Endothelial cell of umbilical vein (primary cell): ENCODE data around the gene TARBP2. TPM values are rescaled to one million over a fixed set of nuclear protein-coding genes. Genes with fewer than 3 reads are reported as not detected.

Source experiments
- BruUV-seq: library from RNA; stranded (reverse); fragments of 400-500 nt; replicated peaks from 2 replicates; lab custom pipeline; 2021; lab: Mats Ljungman, UMichigan
- CTCF ChIA-PET: fragments of 300-600, 350-600 bp; sonication (Branson Sonifier 250); formaldehyde crosslinking; loops from one replicate; lab custom pipeline; 2021; ENCODE audit warnings: antibody characterized with exemption, inconsistent platforms; lab: Charles Lee
- POLR2A ChIA-PET: fragments of 300-600, 350-600 bp; sonication (Branson Sonifier 250); formaldehyde crosslinking; loops from one replicate; lab custom pipeline; 2021; ENCODE audit warnings: antibody characterized with exemption, inconsistent platforms; lab: Charles Lee
- DNase-seq: peaks from one replicate; pipeline ENCODE4 v3.0.0-alpha.2; 2011; ENCODE audit warnings: low read depth, low spot score
- FAIRE-seq: peaks from 2 replicates; lab custom pipeline; 2011; peaks lifted over from hg19 to GRCh38; lab: Jason Lieb, UNC
- H2AFZ ChIP-seq: 2 replicates; pipeline ENCODE4 v1.6.0; 2012; ENCODE audit warnings: low read depth, low read length, control low read depth, inconsistent platforms
- H3K27ac ChIP-seq: 2 replicates; pipeline ENCODE4 v1.5.1; 2011; ENCODE audit warnings: low read depth, mild to moderate bottlenecking, control low read depth, low read length, moderate library complexity; ENCODE audit not compliant: insufficient read depth
- H3K27me3 ChIP-seq, 2 experiments: 2 replicates each; pipeline versions ENCODE4 v1.6.0 to v1.6.1; 2011; ENCODE audit warnings: low read length in 2 of 2, mixed read lengths in 1 of 2; ENCODE audit not compliant: control insufficient read depth in 2 of 2, insufficient read depth in 2 of 2
- H3K36me3 ChIP-seq, 2 experiments: 2 replicates in 1 of 2; 3 replicates in 1 of 2; pipeline ENCODE4 v1.5.1; 2011; ENCODE audit warnings: low read length in 2 of 2, mild to moderate bottlenecking in 1 of 2, moderate library complexity in 1 of 2; ENCODE audit not compliant: control insufficient read depth in 2 of 2, insufficient read depth in 2 of 2; ENCODE audit errors: extremely low read depth in 1 of 2
- H3K4me1 ChIP-seq: 3 replicates; pipeline ENCODE4 v1.5.1; 2011; ENCODE audit warnings: mild to moderate bottlenecking, low read length; ENCODE audit not compliant: control insufficient read depth, insufficient read depth; ENCODE audit errors: extremely low read depth
- H3K4me2 ChIP-seq: 2 replicates; pipeline ENCODE4 v1.6.1; 2011; ENCODE audit warnings: low read length, control low read depth, mixed read lengths; ENCODE audit not compliant: insufficient read depth
- H3K4me3 ChIP-seq, 3 experiments: fragments of 200-600 bp in 1 of 3; sonication (generic), shearing (Covaris generic) in 1 of 3; replicated peaks in 1 of 3; 2 replicates each; pipeline ENCODE4 v1.5.1; 2011 to 2016; ENCODE audit warnings: control low read depth in 3 of 3, low read length in 3 of 3, mild to moderate bottlenecking in 2 of 3, inconsistent platforms in 1 of 3, low read depth in 1 of 3, moderate library complexity in 1 of 3; ENCODE audit not compliant: insufficient read depth in 1 of 3
- H3K79me2 ChIP-seq: 2 replicates; pipeline ENCODE4 v1.6.0; 2012; ENCODE audit warnings: low read length, inconsistent platforms; ENCODE audit not compliant: control insufficient read depth, insufficient read depth
- H3K9ac ChIP-seq: replicated peaks from 2 replicates; pipeline ENCODE3; 2011; ENCODE audit warnings: low read length, control low read depth; ENCODE audit not compliant: insufficient read depth; ENCODE audit errors: extremely low read depth
- H3K9me1 ChIP-seq: replicated peaks from 3 replicates; pipeline ENCODE4 v1.6.0; 2011; ENCODE audit warnings: mild to moderate bottlenecking, low read length; ENCODE audit not compliant: control insufficient read depth, insufficient read depth; ENCODE audit errors: extremely low read depth
- H3K9me3 ChIP-seq: replicated peaks from 2 replicates; pipeline ENCODE4 v1.5.1; 2012; ENCODE audit warnings: low read length, inconsistent platforms; ENCODE audit not compliant: control insufficient read depth, insufficient read depth
- H4K20me1 ChIP-seq: replicated peaks from 2 replicates; pipeline ENCODE3; 2011; ENCODE audit warnings: mild to moderate bottlenecking, low read length; ENCODE audit not compliant: control insufficient read depth, insufficient read depth; ENCODE audit errors: extremely low read depth
- CTCF ChIP-seq, 2 donors: IDR thresholded peaks; 1 replicate in 1 of 2; 2 replicates in 1 of 2; pipeline ENCODE4 v1.5.1; 2011; ENCODE audit warnings: low read length in 2 of 2, mild to moderate bottlenecking in 2 of 2, moderate library complexity in 2 of 2, control low read depth in 1 of 2, inconsistent platforms in 1 of 2, low read depth in 1 of 2; ENCODE audit not compliant: insufficient read depth in 1 of 2; ENCODE audit errors: extremely low read depth in 1 of 2
- EZH2 ChIP-seq: IDR thresholded peaks from 2 replicates; pipeline ENCODE4 v1.6.1; 2012; ENCODE audit warnings: borderline replicate concordance, low read depth, mild to moderate bottlenecking, moderate library complexity, low read length, inconsistent platforms; ENCODE audit not compliant: severe bottlenecking
- FOS ChIP-seq: IDR thresholded peaks from 2 replicates; pipeline ENCODE4 v1.6.1; 2011; ENCODE audit warnings: mild to moderate bottlenecking, low read length, moderate library complexity, borderline replicate concordance; ENCODE audit not compliant: insufficient read depth
- GATA2 ChIP-seq: IDR thresholded peaks from 2 replicates; pipeline ENCODE4 v1.7.0; 2011; ENCODE audit warnings: low read depth, mild to moderate bottlenecking, moderate library complexity, mixed read lengths, low read length; ENCODE audit not compliant: insufficient read length, insufficient read depth
- JUN ChIP-seq: IDR thresholded peaks from 2 replicates; pipeline ENCODE4 v1.6.1; 2011; ENCODE audit warnings: borderline replicate concordance, low read depth; ENCODE audit not compliant: insufficient read length, insufficient read depth
- MAX ChIP-seq: IDR thresholded peaks from 2 replicates; pipeline ENCODE4 v1.6.1; 2011; ENCODE audit not compliant: insufficient read depth, insufficient read length
- MYC ChIP-seq: IDR thresholded peaks from one replicate; pipeline ENCODE4 v1.6.1; 2011; ENCODE audit warnings: mild to moderate bottlenecking, low read depth, low read length
- POLR2A ChIP-seq: IDR thresholded peaks from 2 replicates; pipeline ENCODE4 v1.6.1; 2012; ENCODE audit warnings: low read depth, mild to moderate bottlenecking, control low read depth, low read length
- POLR2AphosphoS5 ChIP-seq: IDR thresholded peaks from 2 replicates; pipeline ENCODE4 v1.6.1; 2012; ENCODE audit warnings: low read depth, mild to moderate bottlenecking, control low read depth, low read length, moderate library complexity; ENCODE audit not compliant: insufficient read depth
- dilution Hi-C: fragments of 300-500 bp; cut with MboI; formaldehyde crosslinking; loops from one replicate; pipeline ENCODE4 v1.15.0; 2019; ENCODE audit warnings: low sequenced_read_pairs; ENCODE audit not compliant: extremely low pct_ligation_motif_present
- intact Hi-C: fragments of 100-400 bp; cut with micrococcal nuclease; formaldehyde crosslinking; loops from one replicate; pipeline ENCODE4 v1.10.0; 2022
- polyA plus RNA-seq, 4 experiments: library from polyadenylated mRNA; depleted of rRNA in 3 of 4; stranded (reverse) in 3 of 4; unstranded in 1 of 4; fragments of >200 nt; gene quantifications; 2 replicates each; pipeline versions ENCODE4 v1.2.1 to v1.2.3, GENCODE V29; 2011 to 2012; ENCODE audit warnings: missing spikeins in 1 of 4
- total RNA-seq: library from RNA; stranded (reverse); gene quantifications from 2 replicates; pipeline ENCODE4 v1.2.3, GENCODE V29; 2021

Gene TARBP2
- total and polyA plus RNA-seq, 2 donors (not counting 3 experiments of a cell fraction or from before 2014, with no cell fraction given), result 57.2 to 82.8 TPM

- TF ChIP-seq GATA2 (no peak), MAX (no peak)
- dilution Hi-C loops (no loop called here), intact Hi-C loops (no loop called here)
- POLR2A ChIA-PET, result no interaction called here
- no peak overlapping the region for H3K4me3 ChIP-seq
- no peaks in the 10 kb centered on the region for H4K20me1 ChIP-seq
- no peaks in the 10 kb centered on the region for H3K9me1 ChIP-seq
- H3K9ac ChIP-seq, result no peak overlapping the region
- H3K79me2 ChIP-seq, result peaks cover 9% of the 10 kb centered on the region
- no peaks in the 10 kb centered on the region for H3K9me3 ChIP-seq
- CTCF ChIA-PET, result interaction anchor here (1.0 to 1.2 kb wide), 2 partner anchors 30 to 185 kb away, joined by 3 read pairs; partner anchors contain the start of gene AAAS
- no TSS peak for BruUV-seq
- no peaks in the 10 kb centered on the region for H3K27me3 ChIP-seq
- H3K27ac ChIP-seq, result no peak overlapping the region
- FAIRE-seq (no peak), DNase-seq (no peak)
- H3K36me3 ChIP-seq, result peaks cover 3 to 37% of the 10 kb centered on the region in 2 experiments
- no peak overlapping the region for H2AFZ ChIP-seq
- peaks cover 19% of the 10 kb centered on the region for H3K4me1 ChIP-seq
- no peak overlapping the region for H3K4me2 ChIP-seq
These were observed 5.3 kb downstream of the TARBP2 start for GRCh38 chr12:53506450-53506785.

- no peak for TF ChIP-seq CTCF (IDR thresholded peaks at IDR 0.05; ENCODE audit: extremely low read depth in 1 of 2, insufficient read depth in 1 of 2, low read depth in 1 of 2, low read length in 2 of 2)
- TF ChIP-seq POLR2A, result no peak
- TF ChIP-seq MYC, result no peak
- no peak for TF ChIP-seq EZH2
- no peak for TF ChIP-seq MAX
- TF ChIP-seq POLR2AphosphoS5, result no peak
- TF ChIP-seq JUN, result no peak
- no peak for TF ChIP-seq FOS
- TF ChIP-seq GATA2, result no peak
- intact Hi-C loops (no loop called here), dilution Hi-C loops (no loop called here)
- Histone ChIP-seq H3K27ac (no peak within 1 kb of the TSS), H3K36me3 (peaks cover 3 to 37% of the 10 kb centered on the region in 2 experiments), H3K4me1 (peaks cover 13% of the 10 kb centered on the region), H3K4me3 (no peak within 1 kb of the TSS), H3K9me1 (no peaks in the 10 kb centered on the region), H4K20me1 (no peaks in the 10 kb centered on the region), H3K4me2 (no peak within 1 kb of the TSS), H3K79me2 (peaks cover 4% of the 10 kb centered on the region), H3K9ac (no peak within 1 kb of the TSS), H3K27me3 (no peaks in the 10 kb centered on the region), H3K9me3 (no peaks in the 10 kb centered on the region), H2AFZ (no peak within 1 kb of the TSS)
- DNase-seq (no peak), FAIRE-seq (no peak)
- POLR2A ChIA-PET, result no interaction called here
- CTCF ChIA-PET, result interaction anchor here (0.7 to 3.9 kb wide), 7 partner anchors 25 to 186 kb away, joined by 3 to 48 read pairs (median 14); partner anchors contain the start of gene AAAS
- BruUV-seq, result no TSS peak
These were observed 6.0 kb downstream of the TARBP2 start, which contains the start of gene NPFF for GRCh38 chr12:53506881-53507602. NPFF (minus strand) TSS chr12:53507484; CDS start chr12:53507474, 10 bp downstream.
